ENCODE results near the gene PRKAG2.

Gene PRKAG2

DNA sequence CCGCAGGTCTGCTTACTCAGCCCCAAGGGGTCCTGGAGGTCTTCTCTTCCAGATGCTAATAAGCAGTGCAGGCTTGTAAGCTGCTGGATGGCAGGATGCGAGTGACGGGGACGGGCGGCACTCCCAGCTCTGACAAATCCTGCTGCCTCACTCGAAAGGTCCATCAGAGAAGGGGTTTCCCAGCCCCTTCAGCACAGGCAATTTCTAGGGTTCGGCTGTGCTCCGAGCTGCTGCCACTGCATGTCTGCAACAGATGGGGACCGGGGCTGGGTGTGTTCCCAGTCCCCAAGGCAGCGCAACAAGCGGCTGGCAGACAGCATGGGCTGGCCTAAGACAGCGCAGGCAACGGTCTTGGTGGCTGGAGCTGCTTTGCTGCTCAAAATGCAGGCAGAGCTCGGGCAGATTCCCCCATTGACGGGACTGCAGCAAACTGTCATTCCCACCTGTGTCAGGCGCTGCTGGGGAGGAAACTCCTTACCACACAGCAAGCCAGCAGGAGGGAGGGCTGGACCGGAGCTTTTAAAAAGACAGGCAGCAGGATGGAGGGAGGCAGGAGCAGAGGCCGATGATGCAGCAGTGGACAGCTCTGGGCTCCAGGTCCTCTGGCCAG, 62.4 kb downstream of the PRKAG2 start:
- DNase-seq: no peak

DNA sequence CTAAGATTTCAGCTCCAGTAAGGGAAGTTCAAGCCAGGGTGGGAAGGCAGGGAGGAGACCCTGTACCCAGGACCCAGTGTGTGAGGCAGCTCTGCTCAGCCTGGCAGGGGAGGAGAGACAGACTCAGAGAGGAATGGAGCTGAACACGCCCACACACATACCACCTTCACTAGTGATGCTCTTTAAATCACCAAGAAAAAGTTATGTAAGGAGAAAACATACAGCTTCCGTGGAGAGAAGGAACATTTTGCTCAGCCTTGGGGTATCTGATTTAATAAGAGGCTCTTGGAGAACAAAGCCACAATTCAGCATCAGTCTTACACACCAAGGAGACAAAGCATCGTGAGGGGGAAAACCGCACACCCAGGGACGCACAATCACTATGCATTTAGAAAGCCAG, 62.9 kb downstream of the PRKAG2 start:
- DNase-seq: no peak

DNA sequence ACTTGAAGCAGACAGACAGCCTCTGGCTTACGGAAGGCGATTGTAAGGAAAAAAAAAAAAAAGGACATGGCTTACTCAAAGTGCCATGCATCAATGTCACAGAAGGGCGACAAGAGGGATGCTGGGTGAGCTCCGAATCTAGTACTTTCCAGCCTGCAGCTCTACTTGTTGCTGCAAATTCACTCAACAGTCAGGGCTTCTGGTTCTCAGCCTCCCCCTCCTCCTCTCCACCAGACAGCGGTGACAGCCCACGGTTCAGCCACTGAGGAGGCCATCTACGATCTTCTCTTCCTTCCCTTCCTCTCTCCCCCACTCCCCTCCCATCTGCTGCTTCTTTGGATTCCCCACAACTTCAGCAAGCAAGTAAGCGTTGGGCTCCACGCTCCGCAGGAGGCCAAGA, 63.5 kb downstream of the PRKAG2 start:
- DNase-seq: no peak

DNA sequence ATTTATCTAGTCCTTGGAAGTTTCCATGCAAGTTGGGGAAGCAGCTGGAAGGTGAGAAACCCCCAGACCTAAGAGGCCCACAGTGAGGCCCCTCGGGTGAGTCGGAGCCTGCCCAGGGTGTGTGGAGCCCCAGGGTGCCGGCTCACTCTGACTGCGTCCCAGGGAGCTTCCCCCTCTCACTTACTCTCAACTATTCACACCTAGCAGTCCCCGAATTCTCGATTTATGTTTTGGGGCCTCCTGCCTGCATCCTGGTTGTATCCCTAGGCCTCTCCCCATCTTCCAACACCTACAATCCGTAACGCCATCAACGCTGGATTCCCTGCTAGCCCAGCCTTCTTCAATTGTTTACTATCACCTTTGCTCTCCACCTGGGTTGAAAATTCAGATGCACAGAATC, 63.9 kb downstream of the PRKAG2 start:
- no peak for DNase-seq

DNA sequence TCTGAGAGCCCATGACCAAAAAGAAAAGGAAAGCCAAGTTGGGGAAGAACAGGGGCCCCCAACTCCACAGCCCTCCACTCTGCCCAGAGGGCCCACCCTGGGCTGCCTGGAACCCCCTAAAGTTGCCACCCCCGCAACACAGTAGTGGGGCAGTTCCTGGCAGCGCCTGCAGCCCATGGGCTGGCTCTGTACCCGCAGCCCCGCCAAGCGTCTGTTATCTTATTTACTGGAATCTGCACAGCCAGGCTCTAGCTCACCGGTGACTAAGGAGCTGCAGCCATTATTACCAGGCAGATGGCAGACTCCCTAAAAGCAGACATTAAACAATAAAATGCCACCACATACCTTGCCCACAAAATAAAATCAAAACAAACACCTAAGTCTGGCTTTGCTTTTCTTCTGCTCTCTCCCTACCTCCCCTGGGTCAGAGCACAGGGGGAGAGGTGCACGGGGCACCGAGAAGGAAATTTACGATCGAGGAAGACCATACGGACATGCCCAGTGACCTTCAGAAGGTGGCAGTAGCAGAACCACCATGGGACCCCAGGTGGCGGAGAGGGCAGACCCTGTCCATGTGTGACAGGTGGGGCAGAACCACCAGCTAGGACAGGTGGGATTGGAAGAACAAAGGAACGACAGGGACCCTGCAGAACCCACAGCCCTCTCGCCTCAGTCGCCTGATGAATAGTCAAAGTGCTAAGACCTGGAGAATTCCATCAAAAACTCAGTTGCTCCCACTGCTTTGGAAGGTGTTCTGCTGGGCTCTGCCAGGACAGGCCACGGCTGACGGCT, 66.3 kb downstream of the PRKAG2 start:
- DNase-seq: no peak

DNA sequence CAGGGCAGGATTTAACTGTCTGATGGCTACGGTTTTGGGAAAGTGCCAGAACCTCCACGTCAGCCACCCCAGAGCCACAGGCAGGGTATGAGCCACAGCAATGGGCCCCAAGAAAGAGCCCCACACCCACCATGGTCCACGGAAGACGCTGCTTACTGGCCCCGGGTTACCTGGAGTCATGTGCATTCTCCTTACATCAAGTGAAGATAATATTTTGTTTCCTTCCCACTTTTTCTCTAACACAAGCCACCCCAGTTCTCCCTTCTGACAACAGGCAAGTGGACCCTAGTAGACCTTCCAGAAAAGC, 67.1 kb downstream of the PRKAG2 start:
- no peak for DNase-seq

DNA sequence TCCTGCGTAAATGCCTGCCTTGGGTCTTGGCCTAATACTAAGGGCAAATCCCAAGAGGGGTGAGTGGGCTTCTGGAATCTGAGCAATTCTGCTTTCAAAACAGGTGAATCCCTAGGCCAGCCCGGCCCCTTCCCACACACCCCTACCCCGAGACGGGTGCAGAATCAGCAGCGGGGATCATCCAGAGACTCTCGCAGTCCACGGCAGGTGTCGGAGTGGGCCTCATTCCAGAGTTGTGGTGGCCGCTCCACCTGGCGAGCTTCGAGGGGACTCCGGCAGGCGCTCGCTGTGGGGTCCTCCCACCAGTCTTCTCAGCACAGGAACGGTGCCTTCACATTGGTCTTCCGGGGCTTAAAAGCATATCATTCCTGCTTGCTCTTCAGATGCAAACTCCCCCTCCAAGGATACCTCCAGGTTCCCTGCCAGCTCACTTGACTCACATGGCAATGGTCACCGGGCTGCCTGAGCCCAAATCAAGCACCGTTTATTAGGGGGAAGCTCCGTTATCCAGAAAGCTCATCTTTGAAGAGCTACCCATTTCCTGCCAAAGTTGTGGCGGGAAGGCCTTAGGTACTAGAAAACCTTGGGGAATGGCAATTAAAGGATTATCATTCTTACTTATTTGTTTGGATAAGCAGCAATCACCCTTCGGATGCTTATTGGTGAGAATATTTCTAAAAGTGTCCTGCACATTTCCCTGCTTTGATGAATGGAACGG, 67.6 kb downstream of the PRKAG2 start:
- DNase-seq: no peak

DNA sequence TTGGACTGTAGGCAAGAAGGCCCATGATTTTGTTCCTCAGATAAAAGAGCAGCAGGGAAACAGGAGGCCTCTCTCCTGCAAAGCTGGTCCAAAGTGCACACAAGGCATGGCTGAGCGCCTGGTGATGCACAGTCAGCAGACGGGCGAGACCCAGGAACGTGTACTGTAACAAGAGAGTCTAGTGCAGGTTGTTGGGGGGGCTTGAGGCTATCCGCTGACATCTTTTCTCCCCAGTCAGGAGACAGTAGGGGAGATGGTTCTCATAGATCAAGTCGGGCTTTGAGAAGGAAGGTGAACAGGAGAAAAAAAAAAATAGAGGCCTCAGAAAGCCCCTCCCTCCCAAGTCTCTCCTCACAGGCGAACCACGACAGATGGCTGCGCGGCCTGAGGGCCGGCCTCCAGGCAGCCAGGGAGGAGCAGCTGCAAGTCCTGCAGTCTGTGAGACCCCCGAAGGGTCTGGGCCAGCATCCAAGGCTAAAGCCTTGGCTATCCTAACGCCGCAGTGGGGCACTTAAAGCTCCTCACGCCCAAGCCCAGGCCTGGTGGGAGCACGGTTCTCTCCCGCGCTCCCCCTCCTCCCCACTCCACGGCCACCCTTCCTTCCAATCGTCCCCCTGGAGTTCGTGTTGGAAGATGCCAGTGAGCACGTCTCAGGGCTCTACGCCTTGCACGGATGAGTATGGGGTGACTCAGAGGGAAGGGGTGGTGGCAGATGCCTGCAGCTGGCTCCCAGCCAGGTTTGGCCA, 68.3 kb downstream of the PRKAG2 start:
- DNase-seq: no peak

DNA sequence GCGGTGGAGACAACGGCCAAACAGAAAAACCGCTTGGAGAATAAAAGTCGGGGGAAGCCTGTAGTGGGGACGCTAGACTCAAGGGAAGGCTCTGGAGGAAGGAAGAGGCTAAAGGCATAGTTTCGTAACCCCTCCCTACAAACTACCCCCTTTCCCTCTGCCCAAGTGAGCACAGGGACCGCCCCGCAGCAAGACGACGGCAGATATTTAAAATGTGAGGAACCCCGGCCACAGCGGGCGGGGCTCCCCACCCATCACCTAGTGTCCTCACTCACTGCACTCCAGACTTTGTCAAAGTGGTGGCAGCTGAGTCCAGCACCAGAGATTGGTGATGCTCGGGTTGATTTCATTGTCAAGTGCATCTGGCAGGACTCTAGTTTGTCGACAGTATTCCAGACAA, 69.1 kb downstream of the PRKAG2 start:
- DNase-seq: no peak

DNA sequence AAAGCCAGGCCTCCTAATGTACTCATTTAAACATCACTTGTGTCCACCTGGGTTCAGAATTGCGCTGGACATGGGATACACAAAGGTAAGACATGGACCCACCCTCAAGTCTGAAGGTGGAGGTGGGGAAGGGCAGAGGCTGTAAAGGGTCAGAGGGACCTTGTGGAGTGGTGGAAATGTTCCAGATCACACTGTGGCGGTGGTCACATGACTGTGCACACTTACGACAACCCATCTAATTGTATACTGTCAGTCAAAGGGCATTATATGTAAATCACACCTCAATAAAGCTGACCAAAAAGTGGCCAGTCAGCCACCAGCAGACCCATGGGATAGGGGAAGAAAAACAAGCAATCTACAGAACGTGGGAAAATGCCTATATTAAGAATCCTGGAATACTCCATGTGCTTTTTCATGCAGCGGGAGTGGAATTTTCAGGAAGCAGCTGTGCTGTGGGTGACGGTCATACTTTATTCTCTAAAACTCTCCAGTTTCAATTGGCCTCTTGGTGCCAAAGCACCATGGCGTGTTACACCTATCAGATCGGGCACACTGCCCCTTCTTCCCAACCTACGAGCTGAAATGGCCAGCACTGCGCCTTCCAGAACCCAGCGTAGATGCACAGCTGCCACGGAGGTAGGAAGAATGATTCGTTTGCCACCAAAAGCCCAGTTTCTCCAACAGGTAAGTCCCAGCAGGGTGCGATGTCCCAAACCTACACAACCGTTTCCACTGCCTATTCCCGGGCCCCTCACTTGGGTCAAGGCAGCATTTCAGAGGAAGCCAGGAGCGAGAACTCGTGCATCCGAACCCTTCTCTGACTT, 69.8 kb downstream of the PRKAG2 start:
- DNase-seq: no peak

DNA sequence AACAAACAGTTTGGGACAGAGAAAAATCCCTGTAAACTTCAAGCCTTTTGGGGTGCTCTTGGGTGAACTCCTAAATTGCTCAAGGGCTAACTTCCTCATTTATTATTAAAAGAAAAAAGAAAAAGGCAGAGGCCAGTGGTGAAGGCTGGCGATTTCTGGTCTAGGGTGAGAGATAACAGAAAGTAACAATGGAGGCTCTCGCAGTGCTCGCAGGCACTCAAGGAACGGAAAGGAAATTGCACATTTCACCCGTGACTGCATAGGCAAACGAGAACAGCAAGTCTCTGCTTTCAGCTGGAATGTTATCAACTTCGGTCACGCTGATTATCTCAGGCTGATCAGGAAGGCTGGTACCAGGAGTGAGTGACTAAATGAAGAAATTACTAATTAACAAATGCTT, 70.7 kb downstream of the PRKAG2 start:
- no peak for DNase-seq

DNA sequence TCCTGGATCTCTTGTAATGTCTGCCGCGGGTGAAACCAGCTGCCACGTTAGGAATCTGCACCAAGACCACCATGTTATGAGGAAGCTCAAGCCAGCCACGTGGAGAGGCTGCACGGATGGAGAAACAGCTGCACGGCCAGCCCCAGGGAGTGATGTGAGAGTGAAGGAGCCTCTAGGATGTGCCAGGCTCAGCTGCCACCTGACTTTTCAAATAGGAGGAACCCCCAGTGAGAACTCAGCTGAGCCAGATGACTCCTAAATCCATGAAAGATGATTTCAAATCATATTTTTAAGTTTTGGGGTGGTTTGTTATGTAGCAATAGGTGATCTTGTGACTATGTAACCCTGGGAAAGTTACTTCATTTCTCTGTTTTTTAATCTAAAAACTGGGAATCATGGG, 71.7 kb downstream of the PRKAG2 start:
- DNase-seq: no peak

DNA sequence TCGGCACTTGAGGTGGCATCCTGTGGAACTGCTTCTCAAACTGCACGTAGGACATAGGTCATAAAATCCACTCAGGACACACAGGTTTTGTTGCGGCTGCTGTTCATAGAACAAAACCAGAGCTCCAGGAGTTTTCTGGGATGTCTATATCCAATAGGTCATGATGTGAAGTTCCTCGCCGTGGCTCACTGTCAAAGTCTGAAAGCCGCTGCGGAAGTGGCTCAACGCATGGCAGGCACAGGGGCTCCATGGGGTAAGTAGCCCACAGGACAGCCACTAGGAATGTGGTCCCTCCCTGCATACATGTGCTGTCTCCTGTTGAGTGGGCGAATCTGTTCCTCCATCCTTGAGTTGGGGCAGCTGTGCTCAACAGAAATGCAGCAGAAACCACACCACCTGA, 72.2 kb downstream of the PRKAG2 start:
- no peak for DNase-seq

DNA sequence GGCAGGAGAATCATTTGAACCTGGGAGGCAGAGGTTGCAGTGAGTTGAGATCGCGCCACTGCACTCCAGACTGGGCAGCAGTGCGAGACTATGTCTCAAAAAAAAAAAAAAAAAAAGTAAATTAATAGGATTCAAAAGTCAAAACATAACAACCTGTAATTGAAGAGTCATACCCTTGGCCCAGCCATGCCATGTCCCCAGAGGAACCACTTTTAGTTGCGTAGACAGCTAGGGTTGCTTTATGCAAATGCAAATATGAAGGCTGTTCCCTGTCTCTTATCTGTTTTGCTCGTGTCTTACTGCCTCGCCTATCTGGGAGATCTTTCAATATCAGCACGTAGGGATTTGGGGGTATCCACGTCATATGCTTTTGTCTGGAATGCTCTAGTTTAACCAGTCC, 73.1 kb downstream of the PRKAG2 start:
- no peak for DNase-seq

DNA sequence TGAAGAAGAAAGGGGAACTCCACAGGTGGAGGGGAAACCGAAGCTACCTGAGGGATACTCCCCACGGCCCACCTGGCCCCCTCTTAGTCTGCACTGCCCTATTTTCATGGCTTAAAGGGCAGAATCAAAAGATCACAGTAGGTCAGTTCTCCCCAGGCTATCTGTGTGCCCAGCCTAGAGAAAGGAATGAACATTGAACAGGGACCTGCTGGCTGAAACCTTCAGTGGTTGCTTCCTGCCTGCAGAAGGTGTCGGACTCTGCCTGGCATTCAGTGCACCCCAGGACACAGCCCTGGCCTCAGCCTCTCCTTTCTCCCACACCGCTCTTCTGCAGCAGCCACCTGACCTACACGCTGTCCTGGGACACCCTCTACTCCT, 74.5 kb downstream of the PRKAG2 start:
- no peak for DNase-seq

DNA sequence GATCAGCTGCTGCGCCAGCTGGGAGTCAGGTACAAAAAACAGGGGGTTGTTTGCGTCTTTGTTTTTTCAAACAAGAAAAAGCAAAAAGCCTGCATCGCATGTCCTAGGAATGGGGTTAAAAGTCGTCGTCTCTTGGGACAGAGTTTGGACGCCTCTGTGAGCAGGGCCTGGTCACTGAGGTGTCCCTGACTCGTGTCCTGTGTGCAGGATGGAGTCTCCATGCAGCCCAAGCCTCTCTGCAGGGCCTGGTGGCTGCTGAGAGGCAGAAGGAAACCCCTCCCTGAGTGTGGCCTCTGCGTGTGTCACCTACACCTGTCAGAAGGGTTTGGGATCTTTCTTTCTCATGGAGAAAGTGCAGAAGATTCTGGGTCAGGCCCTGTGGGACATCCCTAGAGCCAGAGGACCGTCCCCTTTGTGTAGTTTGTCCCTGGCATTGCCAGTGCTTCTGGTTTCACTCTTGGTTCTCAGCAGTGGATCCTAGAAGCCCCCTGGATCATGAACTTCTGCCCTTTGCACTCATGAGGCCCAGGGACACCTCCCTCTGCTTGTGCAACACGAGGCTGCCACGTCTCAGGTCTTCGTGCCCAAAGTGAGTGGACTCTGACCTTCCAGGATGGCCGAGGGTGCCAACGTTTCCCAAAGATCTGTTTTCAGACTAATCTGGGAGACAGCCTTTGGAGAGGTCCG, 75.0 kb downstream of the PRKAG2 start:
- no peak for DNase-seq

DNA sequence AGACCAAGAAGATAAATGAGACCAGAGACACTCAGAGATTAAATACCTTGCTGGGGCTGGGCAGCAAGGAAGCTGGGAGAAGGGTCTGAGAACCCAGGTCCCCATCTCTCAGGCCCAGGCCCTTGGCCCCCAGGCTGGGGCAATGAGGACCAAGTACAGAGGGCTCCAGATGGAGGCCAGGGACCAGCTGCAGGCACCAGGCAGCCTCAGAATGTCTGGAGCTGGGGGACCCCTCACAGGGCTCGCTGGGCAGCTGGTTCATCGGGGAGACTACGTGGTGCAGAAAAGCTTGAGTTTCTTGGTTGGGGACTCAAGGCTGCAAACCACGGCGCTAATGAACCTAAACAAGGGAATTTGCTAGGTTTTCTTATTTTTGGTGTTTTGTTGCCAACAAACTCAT, 75.6 kb downstream of the PRKAG2 start:
- DNase-seq: no peak

DNA sequence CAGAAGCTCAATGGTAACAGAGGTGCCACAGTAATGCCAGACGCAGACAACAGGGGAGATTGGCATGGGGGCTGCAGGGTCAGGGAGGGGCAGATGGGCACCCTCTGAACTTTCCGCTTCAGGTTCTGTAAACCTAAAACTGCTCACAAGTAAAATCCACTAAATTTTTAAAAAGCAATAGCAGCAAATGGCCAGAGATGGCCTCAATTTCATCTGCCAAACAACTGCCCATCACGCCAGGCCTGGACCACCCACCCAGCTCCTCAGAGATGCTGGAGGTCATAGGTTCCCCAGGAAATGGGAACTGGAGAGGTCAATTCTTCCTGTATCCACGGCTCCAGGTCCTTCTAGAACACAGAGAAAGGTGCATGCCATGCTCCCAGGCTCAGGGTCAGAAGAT, 76.1 kb downstream of the PRKAG2 start:
- no peak for DNase-seq

DNA sequence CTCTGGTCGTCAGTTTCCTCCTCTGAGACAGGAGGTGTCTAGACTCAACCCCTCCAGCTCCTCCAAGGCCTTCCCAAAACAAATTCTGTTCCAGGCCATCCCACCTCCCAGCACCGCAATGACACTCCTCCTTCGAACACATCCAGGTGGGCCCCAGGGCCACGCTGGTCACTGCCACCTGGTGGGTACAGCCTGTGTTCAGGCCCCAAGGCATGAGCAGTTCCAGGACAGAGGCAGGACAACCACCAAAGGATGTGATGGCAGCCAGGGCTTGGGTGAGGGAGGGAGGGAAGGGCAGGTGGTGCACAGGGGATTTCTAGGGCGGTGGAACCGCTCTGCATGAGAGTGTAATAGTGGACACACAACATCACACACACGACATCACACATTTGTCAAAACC, 76.5 kb downstream of the PRKAG2 start:
- DNase-seq: no peak

DNA sequence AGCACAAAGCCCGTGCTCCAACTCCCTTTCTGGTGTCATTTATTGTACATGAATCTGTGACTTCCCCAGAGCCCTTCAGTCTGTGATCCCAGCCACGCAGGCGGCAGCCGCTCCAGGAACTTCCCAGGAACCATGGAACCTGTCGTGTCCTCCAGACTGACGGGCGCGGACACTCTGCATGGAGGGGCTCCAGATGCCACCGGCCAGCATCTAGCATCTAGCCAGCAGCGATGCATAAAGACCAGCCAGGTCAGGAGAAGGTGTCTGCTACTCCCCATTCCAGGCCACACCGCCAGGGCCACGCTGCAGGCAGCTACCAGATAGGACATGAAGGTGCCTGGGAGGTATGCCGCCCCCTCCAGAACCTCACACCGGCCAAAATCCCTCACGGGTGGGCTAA, 77.4 kb downstream of the PRKAG2 start:
- no peak for DNase-seq

DNA sequence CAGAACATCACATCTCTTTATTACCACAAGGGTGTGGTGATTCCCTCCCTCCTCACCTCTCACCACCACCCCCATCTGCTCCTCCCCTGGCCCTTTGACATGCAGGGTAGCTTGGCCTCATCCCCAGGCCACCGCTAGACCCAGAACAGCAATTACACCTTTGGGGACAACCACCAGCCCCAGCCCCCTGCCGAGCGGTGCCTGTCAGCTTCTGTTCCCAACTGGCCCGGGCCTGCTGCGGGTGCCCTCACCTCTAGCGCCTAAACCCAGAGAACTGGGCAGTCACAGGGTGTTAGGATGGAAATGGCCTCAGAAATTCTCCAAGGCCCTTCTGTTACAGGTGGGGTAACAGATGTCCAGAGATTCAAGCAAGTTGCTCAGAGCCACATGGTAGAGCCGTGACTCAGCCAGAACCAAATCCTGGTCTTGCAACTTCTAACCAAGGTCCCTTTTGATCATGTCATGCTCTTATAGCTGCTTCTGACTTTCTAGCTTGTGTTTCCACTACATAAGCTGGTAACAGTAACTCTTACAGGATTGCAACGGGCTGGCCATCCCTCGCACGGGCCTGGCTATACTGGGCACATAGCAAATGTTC, 78.0 kb downstream of the PRKAG2 start:
- DNase-seq: no peak
